Stimulated activated CD4-positive, alpha-beta T cell treated with anti-CD3 and anti-CD28 coated beads, Interleukin-2, amount 100 ng/mL, for 4 hours (primary cell): ENCODE measurements around the gene TRIM65.
A peak's percentile ranks its signal among the peaks of the same experiment; 100 is the strongest.
"Not testable (repeated sequence)": the region's sequence is repeated elsewhere in the genome, so short reads cannot be mapped to it uniquely, and the experiment has no call there.

Source experiments
- DNase-seq: peaks from one replicate; pipeline ENCODE4 v3.0.0-alpha.2; 2020; ENCODE audit warnings: low read depth

Gene TRIM65

DNA sequence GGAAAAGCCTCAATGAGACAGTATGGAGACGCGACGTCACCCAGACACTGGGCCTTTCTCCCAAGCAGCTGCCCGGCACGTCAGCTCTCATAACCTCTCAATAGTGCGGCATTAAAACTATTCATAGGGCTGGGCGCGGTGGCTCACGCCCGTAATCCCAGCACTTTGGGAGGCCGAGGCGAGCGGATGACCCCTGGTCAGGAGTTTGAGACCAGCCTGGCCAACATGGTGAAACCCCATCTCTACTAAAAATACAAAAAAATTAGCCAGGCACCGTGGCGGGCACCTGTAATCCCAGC, 45.1 kb downstream of the TRIM65 start:
- DNase-seq = not testable (repeated sequence)

- DNase-seq = no peak
Observed at GRCh38 chr17:75850928-75851692, 45.6 kb downstream of the TRIM65 start.

- DNase-seq = no peak
Observed at GRCh38 chr17:75849724-75850123, 47.0 kb downstream of the TRIM65 start.

GRCh38 chr17:75849279-75849646, 47.5 kb downstream of the TRIM65 start:
- DNase-seq = no peak

- peak; percentile 73 for DNase-seq
Observed at GRCh38 chr17:75848523-75849278, 48.0 kb downstream of the TRIM65 start.

- DNase-seq = no peak
Observed at GRCh38 chr17:75847614-75848522, 48.9 kb downstream of the TRIM65 start.

DNA sequence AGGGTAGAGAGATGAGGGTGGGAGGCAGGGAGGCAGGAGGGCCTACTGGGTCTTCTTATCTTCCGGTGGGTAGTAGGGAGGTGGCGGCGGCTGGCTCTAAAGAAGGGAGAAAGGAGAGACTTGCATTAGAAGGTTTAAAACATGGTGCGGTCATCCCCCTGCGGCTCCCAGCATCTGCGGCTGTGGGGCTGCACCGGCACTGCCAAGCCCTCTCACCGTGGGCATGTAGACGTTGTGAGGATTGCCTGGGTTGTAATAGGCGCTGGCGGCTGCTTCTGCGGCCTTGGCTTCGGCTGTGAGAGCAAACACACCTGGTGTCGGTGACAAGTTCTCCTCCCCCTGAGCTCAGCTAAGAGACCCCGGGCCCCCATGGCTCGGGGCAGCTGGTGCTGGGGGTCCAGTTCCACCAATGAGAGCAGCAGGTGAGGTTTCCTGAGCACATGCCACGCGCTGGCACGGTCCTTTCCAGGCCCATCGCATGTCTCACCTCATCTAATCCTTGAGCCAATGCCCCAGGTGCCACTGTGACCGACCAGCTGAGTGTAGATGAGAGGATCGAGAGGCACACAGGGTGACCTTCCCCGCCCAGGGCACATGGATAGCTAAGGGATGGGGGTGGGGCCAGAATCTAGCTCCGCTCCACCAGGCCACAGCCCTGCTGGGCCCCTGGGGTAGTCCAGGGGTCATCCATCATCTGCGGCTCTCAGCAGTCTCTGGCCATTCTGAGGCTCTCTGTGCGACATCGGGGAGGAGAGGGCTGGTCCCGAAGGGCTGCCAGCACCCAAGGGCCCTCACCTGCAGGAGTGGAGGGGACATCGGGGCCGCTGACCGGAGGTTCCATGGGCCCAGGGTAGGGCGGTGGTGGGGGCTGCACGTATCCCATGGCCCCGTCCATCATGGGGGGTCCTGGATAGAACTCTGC, 49.8 kb downstream of the TRIM65 start:
- DNase-seq = no peak

GRCh38 chr17:75845933-75846691, 50.6 kb downstream of the TRIM65 start:
- no peak for DNase-seq

- no peak for DNase-seq
Observed at GRCh38 chr17:75845058-75845711, 51.6 kb downstream of the TRIM65 start.

- DNase-seq = no peak
Observed at GRCh38 chr17:75844530-75845057, 52.2 kb downstream of the TRIM65 start.

GRCh38 chr17:75843577-75844529, 52.9 kb downstream of the TRIM65 start, which contains the start of gene UNC13D:
UNC13D (minus strand) TSS chr17:75844404; CDS start chr17:75844337, 67 bp downstream.
- no peak for DNase-seq

GRCh38 chr17:75842963-75843576, 53.7 kb downstream of the TRIM65 start:
- no peak for DNase-seq

DNA sequence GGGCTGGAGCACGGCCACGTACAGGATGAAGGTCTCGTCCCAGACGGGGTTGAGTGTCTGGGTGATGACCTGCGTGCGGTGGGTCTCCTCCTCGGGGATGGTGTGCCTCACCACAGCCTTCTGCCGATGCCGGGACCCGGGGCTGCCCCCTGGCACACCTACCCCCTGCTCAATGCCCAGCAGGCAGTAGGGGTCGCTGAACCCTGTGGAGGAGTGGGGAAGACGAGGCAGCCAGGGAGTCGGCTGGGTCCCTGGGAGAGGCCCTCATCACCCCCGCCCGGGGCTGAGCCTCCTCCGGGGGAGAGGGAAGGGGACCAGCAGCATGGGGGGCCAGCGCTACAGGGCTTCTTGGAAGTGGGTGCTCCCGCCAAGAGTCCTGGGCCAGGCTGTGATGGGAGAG, 54.3 kb downstream of the TRIM65 start:
- no peak for DNase-seq

DNA sequence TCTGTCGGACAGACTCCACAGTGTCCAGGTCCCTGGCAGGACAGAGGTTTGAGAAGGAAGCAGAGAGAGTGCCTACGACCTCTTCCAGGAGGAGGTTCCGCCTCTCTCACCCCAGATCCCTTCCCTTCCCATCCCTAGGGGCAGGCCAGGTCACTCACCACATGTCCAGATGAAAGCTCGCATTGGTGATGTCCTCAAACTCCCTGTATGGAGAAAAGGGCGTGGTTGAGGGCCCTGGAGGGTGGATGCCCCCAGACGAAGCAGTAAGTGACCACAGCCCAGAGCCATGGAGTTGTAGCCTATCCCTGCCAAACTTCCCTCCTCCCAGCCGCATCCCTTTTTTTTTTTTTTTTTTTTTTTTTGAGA, 56.0 kb downstream of the TRIM65 start:
- no peak for DNase-seq

DNA sequence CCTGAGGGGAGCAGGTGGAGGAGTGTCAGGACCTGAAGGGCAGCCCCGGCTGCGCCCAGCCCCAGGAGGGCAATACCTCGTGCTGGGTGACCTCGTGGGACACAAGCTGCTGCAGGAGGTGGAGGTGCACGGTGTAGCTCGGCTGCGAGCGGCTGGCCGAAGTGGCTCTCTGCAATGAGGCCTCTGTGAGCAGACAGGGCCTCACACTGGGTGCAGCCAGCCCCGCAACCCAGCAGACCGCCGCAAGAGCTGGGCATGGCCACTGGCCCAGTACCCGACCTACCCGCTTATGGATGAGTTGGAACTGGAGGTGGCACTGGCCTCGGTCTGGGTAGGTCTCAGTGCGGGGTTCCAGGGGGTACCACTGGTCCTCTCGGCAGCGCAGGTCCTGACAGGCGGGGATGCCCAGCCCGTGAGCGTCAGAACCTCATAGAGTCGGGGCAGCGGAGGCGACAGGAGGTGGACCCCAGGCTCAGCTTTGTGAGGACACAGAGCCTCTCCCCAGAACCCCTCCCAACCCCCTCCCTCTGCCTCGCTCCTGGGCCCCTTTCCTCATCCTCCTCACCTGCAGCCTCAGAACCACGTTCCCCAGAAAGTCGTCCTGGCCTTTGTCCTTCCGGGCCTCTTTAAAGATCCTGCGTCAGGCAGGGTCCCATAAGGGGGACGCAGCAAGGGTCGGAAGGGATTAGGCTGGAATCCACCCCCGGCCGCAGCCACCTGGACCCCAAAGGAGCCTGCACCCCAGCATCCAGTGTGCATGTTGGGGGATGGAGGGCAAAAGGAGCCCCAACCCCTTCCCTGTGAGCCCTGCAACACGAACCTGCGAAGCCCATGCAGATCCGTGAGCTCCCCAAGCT, 56.6 kb downstream of the TRIM65 start:
- DNase-seq = no peak
